ENCODE data around the gene KCNQ2.
"Not testable (repeated sequence)": the region's sequence is repeated elsewhere in the genome, so short reads cannot be mapped to it uniquely, and the experiment has no call there.

KCNQ2 gene

DNA sequence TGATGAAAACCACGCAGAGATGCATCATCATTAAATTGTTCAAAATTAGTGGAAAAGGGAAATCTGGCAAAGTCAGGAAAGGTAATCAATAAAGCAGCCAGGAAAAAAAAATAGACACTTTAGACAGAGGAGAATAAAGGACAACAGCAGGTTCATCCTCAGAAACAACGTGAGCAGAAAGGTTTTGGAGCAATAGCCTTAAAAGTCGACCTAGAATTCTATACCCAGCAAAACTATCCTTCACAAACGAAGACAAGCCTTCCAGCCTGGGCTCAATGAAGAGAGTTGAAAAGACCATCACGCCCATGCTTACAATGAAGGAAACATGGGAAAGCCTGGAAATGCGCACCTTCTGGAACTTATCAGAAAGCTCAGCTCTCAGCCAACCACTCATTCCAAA, 86.6 kb downstream of the KCNQ2 start:
- DNase-seq (ENCODE audit: low spot score) = no peak

DNA sequence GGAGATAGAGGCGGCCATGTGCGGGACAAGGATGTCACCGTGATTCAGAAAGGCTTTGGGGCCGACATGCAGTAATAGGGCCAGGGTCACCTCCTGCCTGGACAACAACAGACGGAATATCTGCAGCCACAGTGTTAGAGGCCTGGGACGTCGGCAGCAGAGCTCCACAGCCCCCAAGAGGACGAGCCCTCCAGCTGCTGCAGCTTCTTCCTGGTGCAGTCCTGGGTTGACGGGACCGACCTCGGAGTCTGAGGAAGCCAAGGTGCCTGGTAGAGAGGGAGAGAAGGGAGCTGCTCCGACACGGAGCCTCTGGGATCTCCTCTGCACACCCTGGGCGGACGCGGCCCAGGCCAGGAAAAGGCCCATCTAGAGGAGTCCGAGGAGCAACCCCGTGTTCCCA, 88.1 kb downstream of the KCNQ2 start:
- DNase-seq (ENCODE audit: low spot score) = no peak

DNA sequence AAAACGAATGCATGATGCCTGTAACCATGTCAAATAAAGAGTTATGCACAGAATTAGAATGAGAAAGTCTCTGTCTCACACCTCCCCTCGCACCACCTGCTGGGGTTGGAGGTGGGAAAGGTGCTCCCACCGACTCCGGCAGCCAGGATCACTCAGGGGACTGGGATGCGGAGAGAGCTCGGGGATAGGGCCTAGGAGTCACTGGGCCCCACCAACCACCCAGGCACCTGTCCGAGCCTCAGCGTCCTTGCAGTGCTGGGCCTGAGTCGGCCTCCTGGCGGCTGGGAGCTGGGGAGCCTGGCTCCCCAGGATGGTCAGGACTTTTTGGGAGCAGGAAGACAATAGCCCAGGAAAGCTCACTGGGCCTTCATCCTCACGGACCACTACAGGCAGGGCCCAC, 88.9 kb downstream of the KCNQ2 start:
- no peak for DNase-seq (ENCODE audit: low spot score)

DNA sequence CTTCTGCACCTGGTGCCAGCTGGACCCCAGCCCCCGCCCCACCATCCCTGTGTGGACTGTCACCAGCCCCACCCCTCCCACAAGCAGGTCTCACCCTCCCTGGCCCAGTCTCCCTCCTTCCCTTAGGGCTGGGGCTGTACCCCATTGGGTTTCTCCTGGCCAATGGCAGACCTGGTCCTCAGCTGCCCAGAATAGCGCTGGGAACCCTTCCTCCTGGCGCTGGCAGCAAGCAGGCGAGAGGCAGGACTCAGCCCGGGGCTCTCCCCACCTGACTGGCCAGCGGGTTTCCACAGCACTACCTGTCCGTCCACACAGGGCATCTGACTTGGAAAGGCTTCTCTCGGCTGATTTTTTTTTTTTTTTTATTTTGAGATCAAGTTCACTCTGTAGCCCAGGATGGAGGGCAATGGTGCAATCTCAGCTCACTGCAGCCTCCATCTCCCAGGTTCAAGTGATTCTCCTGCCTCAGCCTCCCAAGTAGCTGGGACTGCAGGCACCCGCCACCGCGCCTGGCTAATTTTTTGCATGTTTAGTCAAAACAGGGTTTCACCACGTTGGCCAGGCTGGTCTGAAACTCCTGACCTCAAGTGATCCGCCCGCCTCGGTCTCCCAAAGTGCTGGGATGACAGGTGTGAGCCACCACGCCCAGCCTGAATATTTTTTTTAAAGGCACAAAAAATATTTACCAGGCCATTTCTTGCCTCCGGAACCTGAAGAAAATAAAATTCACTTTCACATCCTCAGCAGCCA, 89.7 kb downstream of the KCNQ2 start:
- DNase-seq (ENCODE audit: low spot score) = no peak

DNA sequence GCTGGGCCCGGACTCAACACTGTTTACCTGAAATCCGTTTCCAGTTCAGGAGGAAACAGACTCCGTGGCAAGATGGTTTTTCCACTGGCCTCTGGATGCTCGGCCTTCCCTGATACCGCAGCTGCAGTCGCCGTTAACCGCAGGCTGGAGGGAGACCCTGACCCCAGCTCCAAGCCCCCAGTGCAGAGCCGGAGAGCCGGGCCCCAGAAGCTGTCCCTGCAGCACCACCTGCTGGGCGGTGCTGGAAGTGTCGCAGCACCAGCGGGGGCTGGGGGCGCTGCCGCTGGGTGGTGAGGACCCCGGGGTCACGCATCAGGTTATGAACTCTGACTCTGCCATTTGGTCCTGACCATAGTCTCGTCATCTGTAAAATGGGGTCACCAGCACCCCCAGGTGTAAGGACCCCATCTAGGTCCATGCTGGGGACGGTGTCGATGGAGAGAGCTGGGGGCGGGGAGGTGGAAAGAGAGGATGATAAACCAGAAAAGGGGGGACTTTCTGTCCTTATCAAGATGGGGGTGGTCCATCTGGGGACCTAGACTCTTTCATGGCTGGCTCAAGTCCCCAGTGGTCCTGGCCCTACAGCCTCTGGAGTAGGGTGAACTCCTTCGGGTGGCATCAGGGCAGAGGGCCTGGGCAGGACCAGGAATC, 90.5 kb downstream of the KCNQ2 start:
- no peak for DNase-seq (ENCODE audit: low spot score)

DNA sequence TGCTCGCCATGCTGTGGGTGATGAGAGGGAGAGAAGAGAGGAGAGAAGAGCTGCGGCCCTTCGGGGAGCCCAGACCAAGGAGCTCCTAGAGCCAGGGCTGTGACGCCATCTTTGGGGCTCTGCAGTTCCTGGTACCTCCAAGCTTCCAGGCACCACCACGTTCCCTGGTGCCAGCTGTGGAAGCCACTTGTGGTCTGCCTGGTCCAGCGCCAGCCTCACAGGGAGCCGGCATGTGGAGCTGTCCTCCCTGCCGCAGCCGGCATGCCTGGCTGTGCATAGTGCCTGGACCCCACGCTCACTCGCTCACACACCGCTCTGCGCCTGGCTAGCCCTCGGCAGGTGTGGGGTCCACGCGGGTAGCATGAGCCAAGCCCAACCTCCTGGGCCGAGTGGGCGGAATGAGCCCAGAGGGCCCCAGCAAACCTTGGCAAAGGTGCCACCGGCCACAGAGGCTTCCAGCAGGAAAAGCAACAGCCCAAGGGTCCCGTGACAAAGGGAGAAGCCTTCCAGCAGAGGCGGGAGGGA, 92.0 kb downstream of the KCNQ2 start:
- no peak for DNase-seq (ENCODE audit: low spot score)

DNA sequence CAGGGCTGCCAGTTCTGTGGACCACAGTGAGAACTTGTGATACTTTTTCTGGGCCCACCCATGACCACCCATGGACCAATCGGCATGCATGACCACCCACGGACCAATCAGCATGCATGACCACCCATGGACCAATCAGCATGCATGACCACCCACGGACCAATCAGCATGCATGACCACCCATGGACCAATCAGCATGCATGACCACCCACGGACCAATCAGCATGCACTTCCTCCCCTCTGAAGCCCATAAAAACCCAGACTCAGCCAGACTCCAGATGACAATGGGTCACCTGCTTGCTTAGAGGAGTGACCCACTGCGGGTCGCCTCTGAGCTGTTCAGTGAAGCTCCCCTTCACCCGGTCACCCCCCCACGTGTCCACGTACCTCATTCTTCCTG, 92.6 kb downstream of the KCNQ2 start:
- not testable (repeated sequence) for DNase-seq (ENCODE audit: low spot score)

DNA sequence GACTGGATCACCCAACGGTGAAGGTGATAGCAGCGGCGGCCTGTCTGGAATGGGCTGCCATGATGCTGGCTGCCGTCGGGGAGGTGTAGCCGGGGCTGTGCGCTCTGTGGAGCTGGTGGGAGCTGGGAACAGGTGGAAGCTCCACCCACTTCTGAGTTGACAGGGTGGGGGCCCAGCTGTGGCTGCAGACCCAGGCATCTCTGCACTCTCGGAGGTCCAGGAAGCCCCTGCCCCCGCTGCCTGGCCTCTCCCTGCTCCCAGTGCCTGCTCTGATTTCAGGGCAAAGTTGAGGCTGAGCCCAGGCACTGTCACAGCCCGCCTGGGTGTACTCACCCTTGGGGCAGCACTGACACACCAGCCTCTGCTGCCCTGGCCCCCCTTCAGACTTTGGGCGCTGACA, 93.2 kb downstream of the KCNQ2 start:
- DNase-seq (ENCODE audit: low spot score) = no peak

DNA sequence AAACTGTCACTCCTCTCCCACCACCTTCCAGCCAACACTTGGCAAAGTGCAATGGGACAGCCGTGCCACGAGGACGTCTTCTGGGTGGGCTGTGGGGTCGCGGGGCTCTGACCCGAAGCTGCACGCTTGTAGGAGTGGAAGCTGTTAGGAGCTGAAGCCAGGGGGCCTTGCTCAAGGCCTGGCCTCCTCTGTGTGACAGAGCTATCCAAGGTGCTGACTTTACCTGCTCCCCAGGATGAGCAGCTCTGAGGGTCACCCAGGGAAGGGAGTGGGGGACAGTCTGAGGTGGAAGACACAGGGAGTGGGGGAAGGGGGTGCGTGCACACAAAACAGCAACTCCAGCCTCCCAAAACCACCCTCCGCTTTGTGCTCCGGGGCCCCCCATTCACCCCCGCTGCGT, 93.8 kb downstream of the KCNQ2 start:
- no peak for DNase-seq (ENCODE audit: low spot score)

DNA sequence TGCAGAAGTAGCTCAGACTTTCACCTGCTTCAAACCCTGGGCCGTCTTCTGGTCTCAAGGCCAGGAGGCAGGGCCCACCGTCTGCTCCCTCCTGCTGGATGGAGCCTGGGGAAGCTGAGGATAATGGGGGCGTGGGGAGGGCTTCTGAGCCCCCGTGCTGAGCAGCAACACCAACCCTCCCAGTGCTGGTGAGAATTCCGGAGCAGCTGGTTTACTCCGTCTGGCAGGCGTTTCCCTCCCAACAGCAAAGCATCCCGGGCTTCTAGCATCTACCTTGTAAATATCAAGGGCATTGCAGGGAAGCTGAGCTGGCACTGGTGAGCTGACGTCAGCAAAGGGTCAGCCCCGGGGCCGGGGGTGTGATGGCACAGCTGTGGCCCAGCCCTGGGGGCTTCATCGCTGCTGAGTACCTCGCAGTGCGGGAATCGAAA, 94.5 kb downstream of the KCNQ2 start:
- DNase-seq (ENCODE audit: low spot score) = no peak

DNA sequence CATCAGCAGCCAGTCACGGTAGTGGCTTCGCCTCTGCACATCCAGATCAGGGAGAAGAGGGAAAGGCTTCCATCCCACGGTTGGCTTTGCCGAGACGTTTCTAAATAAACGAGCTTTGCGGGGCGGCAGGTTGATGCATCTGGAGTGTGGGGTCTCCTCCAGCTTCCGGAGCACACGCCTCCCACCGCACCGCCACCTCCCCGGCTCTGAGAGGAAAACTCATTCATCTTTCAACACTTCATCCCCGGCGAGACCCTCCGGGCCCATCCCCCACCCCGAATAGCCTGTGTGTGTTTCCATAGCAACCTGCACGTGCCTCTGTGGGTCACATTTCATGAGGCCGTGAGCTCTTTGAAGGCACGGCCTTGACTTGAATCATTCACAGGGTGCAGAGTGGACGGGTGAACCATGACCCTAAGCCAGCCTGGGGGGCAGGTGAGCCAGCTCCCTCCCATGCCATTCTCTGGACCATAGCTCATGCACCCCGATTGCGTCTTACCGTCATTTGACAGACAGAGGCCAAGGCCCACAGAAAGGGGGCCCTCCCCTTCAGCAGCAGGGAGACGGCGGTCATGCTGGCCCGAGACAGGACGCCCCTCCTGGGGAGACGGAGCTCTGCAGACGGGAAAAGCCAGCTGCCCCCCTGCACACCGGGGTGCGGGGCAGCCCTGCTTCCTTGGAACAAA, 95.1 kb downstream of the KCNQ2 start:
- no peak for DNase-seq (ENCODE audit: low spot score)

DNA sequence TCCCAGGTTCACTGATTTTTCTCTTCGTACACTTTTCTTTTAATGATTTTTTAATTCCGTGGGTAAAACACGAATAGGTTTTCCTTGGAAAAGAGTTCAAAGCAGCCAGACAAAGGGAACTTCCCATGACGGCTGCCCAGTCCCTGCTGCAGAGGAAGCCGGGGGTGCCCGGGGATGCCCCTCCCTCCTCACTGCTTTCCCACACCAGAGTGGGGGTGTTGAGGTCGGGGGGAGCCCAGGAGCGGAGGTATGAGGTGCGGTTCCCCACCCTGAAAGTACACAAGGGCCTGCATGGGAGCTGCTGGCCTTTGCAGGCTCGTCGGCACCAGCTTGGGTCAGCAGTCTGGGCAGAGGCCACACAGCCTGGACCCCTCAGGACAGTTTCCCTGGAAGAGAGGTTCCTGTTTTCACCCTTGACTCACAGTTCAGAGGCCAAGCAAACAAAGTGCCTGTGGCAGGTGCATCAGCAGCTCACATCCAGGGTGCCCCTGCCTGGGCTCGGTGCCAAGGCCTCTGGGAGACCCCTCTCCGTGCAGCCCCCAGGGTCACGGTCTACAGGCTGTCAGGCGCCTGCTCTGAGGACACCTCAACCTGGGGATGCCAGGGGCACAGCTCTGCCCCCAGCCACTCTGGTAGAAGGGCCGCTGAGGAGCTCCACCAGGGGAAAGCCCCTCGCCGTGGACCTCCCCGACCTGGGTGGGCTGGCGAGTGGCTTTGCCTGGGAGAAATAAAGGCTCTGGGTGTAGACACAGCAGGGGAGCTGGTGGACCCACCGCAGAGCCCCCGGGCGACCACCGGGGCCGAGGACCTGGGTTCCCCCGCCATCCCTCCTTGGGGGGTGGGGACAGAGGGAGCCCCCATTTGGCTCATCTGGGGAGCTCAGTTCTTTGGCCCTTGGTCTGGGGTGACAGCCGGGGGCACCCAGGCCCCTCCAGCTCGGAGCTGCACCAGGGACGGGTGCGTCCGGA, 95.9 kb downstream of the KCNQ2 start:
- no peak for DNase-seq (ENCODE audit: low spot score)

DNA sequence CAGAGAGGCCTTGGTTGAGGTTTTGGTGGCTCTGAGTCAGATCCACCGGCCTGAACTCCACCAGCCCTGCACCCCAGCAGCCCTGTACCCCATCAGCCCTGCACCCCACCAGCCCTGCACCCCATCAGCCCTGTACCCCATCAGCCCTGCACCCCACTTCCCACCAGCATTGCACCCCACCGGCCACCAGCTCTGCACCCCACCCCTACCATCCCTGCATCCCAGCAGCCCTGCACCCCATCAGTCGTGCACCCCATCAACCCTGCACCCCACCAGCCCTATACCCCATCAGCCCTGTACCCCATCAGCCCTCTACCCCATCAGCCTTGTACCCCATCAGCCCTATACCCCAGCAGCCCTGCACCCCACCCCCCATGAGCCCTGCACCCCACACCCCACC, 97.0 kb downstream of the KCNQ2 start:
- no peak for DNase-seq (ENCODE audit: low spot score)

DNA sequence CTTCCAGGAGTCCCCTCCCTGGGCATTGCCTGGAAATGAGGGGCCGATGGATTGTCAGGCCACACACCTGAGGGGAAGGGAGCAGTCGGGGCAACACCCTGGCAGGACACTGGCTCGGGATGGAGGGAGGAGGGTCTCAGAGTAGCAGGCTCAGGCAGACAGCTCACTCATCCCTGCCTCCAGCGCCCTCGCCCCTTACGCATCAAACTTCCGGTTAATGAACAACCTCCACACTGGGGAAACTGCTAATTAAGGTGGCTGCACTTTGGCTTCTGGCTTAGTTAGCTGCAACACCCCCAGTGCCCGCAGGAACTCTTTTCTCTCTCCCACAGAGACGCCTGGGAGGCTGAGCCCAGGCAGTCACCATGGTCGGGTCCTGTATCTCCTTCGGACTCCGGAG, 98.0 kb downstream of the KCNQ2 start:
- no peak for DNase-seq (ENCODE audit: low spot score)

DNA sequence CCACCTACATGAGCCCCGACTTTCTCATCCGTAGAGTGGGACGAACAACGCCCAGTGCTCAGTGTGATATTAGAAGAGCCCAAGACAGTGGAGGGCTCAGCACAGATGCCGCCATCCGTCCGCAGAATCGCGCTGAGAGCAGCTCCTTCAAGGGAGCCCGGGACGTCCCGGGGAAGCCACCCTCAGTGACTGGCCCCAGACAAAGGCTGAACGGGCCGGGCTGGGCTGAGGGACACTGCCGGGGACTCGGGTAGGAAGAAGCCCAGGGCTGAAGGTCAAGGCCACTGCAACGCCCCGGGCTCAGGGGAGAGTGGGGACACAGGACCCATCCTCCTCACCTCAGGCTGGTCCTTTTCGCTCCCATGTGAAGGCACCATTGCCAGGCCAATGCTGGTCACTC, 98.5 kb downstream of the KCNQ2 start:
- DNase-seq (ENCODE audit: low spot score) = no peak

DNA sequence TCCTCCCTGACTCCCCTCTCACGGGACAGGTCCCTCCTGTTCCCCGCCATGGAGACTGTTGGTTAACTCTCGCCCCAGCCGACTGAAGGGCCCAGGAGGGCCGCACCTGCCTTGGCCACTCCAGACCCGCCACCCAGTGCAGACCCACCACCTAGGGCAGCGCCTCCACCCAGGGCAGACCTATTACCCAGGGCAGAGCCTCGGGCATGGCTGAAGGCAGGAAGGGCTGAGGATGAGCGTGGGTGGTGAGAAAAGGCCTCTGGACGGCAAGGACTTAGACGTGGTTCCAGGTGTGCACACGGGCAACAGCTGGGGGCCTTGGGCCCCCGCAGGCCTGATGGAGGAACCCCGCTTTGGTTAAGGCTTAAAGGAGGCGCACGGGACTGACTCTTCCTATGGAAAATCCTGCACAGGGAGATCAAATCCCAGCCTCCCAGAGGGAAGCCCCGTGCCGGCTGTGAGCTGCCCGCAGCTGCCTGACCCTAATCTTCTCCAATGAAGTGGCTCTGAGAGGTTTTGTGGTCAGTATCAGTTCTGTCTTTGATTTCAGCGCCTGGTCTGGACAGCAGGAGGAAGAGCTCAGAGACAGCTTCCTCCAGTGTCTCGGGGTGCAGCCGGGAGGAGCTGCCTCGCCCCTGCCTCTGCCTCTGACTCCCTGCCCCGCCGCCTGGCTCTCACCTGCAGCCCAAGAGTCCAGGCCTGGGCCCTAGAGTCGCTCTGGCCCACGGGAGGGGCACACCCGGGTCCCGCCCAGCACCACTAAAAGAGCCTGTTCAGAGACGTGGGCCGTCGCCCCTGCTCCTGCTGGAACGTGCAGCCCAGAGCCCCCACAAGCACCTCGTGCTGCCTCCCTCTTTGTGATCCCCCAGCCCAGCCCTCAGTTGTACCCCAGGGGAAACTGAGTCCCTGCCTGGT, 99.2 kb downstream of the KCNQ2 start:
- DNase-seq (ENCODE audit: low spot score) = no peak

DNA sequence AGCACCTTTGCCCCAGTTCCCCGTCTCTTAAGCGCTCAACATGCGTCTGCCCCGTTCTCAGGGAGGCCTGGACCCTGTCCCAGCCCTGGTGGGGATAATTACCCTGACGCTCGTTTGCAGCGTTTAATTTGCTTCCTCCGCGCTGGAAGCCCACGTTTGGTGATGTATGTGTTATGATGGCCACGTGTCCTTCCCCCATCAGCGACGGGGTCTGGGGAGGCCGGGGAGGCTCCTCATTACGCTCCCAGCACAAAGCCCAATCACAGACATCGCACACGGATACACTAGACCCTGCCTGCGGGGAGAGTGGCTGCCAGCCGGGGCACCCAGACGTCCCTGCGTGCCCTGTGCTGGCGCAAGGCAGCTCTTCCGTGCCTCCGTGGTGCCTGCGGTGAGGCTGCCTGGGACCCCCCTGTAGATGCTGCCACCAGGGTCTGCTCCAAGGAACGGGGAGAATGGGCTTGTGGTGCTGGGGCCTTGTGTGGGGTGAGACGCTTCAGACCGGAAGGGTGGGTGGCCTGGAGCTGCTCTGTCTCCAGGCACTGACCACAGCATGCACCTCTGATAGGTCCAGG, 101.1 kb downstream of the KCNQ2 start:
- DNase-seq (ENCODE audit: low spot score) = no peak

DNA sequence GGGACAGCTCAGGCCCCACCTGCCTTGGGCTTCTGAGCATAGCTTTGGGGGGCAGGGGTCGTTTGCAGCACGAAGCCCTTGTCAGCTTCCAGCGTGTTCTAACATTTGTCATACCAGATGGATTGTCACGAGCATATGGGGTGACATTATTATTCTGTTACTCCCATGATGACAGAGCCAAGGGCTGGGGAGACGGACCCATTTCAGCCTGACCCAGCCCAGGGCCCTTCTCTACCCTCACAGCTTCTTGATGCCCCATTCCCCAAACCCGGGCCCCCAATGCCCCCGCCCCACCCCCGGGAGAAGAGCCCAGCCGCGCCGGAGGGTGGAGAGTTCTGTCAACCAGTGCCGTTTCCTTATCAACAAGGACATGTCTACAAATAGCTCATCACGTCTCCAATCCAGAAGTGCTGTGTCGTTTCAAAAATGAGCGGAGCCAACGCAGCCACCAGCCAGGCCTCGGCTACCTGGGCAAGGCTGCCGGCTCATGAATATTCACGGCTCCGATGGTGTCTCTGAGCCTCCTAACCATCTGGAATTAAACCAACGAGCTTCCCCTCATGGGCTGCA, 101.8 kb downstream of the KCNQ2 start:
- DNase-seq (ENCODE audit: low spot score) = peak; percentile 49

DNA sequence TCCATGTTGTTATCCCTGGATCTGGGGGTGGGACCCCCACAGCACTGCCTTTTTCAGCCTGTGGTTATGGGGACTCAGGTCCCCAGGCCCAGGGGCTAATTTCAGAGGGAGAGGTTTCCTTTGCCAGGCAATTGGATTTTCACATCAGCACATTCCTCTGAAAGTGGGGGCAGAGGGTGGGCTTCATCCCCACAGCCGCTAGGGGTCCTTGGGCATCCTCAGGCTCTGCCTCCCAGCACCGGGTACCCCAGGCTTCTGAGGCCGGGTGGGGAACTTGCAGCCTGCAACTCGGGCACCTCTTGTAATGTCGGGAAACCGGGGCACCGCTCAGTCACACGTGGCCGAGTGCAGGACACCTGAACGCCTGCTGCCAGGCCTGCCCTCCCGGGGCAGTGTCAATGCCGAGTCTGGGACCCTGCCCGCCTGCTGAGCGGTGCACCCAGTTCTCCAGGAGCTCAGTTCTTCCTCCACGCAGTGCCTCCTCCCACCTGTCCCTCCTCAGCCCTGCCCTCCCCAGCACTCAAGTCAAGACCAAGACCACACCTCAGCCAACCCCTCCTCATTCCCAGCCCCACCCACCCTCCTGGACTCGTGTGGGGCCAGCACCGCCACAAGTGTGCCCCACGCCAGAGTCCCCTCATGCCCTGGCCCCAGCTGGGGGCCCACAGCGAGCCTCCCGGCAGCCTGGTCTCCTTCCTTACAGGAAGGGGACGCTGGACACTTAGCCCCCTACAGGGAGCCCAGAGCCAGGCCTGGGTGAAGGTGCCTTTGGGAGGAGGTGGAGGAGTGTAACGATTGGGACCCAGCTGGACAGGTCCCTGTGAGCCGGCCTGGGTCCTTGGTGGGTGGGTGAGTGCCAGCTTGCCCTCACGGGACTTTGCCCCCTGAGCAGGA, 102.5 kb downstream of the KCNQ2 start:
- no peak for DNase-seq (ENCODE audit: low spot score)

Data from Ammon's horn (tissue), 1 donor.